ENCODE data around the gene TEKT2.

Gene TEKT2

DNA sequence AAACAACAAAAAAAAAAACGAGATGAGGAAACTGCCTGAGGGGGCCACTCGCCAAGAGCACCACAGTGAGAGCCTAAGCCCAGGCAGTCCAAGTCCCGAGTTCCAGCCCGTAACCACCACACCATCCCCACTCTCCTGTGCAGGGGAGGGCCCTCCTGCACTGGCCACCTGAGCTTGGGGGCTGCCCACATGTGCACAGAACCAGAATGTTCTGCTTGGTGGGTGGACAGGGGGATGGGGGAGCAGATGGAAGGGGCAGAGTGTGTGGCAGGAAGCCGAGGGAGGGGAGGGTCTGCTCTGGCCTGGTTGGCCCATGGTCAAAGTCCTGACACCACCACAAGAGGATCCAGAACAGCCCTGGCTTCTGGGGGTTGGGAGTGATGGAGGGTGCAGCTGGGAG, 22.4 kb downstream of the TEKT2 start:
- no peak for DNase-seq (ENCODE audit: low read depth)

GRCh38 chr1:36107394-36107793, 23.5 kb downstream of the TEKT2 start:
- DNase-seq (ENCODE audit: low read depth), result no peak

DNA sequence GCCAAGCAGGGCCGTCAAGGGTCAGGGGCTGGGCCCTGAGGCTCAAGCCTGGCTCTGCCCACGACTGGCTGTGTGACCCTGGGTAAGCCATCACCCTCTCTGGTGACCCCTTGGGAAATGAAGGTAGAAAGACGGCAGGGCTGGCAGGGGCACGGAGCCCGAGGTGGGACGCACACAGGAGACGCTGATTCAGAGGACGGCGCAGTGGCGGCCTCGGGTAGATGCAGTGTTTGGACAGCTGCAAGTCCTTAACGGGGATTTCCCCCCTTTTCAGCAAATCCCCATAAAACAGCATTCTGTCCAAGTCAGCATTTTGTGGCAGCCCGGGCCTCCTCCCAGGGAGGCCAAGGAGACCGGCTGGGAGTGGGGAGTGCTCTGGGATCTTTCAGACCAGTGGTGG, 24.4 kb downstream of the TEKT2 start:
- DNase-seq (ENCODE audit: low read depth), result no peak

- DNase-seq (ENCODE audit: low read depth), result no peak
Measured at GRCh38 chr1:36109041-36109679, 25.3 kb downstream of the TEKT2 start.

GRCh38 chr1:36111151-36111550, 27.3 kb downstream of the TEKT2 start:
- no peak for DNase-seq (ENCODE audit: low read depth)

- DNase-seq (ENCODE audit: low read depth), result no peak
Measured at GRCh38 chr1:36112823-36113222, 28.9 kb downstream of the TEKT2 start.

- DNase-seq (ENCODE audit: low read depth), result no peak
Measured at GRCh38 chr1:36114371-36114770, 30.5 kb downstream of the TEKT2 start.

DNA sequence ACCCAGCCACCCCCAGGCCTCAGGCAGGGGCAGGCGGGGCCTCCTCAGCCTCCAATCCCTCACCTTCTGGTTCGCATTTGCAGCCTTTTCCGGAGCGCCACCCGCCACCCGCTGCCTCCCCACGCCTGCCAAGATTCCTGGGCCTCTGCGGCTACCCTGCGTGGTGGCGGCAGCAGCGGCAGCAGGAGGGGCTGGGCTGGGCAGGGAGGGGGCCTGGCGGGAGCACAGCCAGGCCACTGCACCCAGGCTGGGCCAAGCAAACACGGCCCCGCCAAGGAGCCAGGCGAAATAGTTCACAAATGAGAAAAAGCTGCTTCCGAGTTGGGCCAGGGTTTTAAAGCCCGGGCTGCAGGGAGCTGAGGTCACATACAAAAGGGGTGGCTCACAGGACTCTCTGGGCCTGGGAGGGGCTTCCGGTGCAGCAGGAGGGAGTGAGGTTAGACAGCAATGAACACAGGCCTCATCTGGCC, 31.3 kb downstream of the TEKT2 start:
- DNase-seq (ENCODE audit: low read depth), result no peak

- no peak for DNase-seq (ENCODE audit: low read depth)
Measured at GRCh38 chr1:36115931-36116330, 32.0 kb downstream of the TEKT2 start.

DNA sequence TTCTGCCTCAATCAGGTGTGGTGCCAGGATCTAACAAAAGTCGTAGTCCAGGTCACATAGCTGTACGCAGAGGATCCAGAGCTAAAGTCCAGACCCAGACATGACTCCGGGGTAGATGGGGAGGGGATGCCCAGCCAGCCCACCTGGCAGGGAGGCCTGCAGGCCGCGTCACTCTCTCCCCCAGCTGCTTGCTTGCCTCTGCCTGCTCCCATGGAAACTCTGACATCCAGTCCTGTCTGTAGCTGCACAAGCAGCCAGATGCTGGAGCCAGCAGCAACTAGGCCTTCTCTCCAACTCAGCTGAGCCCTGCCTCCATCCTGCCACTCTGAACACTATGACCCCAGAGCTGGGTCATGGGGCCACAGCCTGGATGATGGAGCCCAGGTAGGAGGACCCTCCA, 33.0 kb downstream of the TEKT2 start:
- no peak for DNase-seq (ENCODE audit: low read depth)

DNA sequence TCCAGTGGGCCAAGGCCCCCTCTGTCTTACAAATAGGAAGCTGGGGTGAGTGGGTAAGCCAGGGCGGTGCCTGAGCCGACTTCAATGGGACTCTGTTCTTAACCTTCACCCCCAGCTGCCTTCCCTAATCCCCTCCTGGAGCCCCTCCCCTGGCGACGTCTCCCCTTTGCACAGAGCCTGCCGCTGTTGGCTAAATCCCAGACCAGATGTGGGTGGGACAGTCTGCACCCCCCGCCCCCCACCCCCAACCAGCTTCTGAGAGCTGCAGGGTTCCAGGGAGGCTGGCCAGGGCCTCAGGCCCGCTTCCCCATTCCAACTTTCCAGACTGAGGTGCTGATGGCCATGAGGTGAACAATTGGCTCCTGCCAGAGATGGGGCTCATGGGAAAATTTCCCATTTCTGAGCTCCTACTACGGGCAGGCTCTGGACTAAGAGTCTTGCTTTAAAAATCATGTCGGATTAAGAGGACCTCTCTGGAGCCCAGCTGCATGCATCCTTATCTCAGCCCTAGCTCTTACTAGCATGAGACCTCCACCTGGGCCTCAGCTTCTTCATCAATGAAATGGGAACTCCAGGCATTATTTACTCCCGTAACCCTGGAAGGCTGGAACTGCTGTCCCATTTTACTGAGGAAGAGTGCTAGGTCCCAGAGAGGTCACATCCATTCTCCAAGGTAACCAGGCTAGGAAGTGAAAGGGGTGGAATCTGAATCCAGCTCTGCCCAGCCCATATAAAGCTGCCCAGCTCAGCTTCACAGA, 34.7 kb downstream of the TEKT2 start:
- DNase-seq (ENCODE audit: low read depth), result no peak

DNA sequence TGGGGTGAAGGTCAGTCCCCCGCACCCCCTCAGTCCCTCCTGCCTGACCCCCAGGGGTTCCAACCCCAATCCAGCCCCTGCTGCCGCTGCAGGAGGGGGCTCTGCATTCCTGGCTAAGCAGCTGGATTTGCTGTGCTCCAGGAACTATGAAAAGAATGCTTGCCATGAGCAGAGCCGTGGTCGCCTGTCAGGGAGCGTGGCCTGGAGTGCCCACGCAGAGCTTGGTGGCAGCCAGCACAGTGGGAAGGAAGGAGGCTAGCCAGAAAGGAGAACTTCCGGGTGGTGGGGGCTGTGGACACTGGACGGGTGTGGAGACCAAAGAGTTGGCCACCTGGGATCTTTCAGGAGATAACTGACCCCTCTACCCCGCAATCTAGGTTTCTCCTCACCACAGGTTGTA, 35.6 kb downstream of the TEKT2 start:
- no peak for DNase-seq (ENCODE audit: low read depth)

- no peak for DNase-seq (ENCODE audit: low read depth)
Measured at GRCh38 chr1:36122062-36123030, 38.5 kb downstream of the TEKT2 start.

GRCh38 chr1:36123356-36123755, 39.5 kb downstream of the TEKT2 start:
- no peak for DNase-seq (ENCODE audit: low read depth)

GRCh38 chr1:36124404-36125128, 40.7 kb downstream of the TEKT2 start:
- DNase-seq (ENCODE audit: low read depth), result no peak

- DNase-seq (ENCODE audit: low read depth), result no peak
Measured at GRCh38 chr1:36125129-36125991, 41.5 kb downstream of the TEKT2 start, which contains the start of gene COL8A2. TSS of gene COL8A2 (minus strand) at chr1:36125222. CDS start at chr1:36100242, 24,980 bp downstream.

DNA sequence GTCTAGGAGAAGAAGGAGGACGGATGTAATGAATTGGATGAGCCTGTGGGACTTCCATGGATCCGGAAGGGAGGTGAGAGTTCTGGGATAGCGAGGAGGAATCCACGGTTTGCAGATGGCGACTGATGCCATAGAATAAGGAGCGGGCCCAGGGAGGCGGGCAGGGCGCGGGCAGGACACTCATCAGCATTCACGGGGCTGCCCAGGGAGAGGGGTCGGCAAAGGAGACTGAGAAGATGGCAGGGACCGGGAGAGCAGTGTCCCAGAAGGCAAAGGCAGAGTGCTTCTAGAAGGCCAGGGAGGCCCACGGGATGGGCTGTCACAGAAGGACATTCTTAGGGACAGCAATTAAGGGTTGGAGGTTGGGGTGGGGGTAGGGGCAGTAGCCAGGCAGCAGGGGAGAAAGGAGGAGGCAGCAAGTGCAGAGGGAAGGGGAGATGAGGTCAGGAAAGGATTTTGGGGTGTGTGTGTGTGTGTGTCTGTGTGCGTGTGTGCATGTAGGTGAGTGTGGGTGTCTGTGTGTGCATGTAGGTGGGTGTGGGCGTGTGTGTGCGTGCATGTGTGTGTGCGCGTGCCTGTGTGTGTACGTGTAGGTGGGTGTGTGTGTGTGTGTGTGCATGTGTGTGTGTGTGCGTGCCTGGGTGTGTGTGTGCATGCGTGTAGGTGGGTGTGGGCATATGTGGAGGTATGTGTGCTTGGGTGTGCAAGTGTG, 42.3 kb downstream of the TEKT2 start:
- no peak for DNase-seq (ENCODE audit: low read depth)

DNA sequence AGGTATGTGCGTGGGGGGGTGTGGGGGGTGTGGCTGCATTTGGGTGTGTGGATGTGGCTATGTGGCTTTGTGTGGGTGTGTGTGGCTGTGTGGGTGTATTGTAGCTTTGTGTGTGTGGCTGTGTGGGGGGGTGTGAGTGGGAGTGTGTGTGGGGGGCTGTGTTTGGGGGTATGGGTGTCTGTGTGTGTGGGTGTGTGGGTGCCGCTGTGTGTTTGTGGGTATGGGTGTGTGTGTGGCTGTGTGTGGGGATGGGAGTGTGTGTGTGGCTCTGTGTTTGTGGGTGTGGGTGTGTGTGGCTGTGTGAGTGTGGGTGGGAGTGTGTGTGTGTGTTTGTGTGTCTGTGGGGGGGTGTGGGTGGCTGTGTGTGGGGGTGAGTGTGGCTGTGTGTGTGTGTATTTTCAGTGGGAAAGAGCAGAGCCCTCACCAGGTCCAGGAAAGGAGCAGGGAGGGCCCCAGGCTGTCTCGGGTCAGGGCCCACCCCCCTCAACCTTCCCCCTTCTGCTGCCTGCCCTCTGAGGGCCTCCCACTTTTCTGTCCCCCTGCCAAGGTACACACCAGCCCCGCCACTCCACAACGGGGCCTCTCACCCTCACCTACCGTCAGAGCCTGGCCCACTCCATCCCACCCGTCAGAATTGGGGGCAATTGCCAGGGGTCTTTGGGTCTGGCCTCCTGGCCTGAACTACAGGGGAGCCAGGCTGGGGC, 43.1 kb downstream of the TEKT2 start:
- no peak for DNase-seq (ENCODE audit: low read depth)

DNA sequence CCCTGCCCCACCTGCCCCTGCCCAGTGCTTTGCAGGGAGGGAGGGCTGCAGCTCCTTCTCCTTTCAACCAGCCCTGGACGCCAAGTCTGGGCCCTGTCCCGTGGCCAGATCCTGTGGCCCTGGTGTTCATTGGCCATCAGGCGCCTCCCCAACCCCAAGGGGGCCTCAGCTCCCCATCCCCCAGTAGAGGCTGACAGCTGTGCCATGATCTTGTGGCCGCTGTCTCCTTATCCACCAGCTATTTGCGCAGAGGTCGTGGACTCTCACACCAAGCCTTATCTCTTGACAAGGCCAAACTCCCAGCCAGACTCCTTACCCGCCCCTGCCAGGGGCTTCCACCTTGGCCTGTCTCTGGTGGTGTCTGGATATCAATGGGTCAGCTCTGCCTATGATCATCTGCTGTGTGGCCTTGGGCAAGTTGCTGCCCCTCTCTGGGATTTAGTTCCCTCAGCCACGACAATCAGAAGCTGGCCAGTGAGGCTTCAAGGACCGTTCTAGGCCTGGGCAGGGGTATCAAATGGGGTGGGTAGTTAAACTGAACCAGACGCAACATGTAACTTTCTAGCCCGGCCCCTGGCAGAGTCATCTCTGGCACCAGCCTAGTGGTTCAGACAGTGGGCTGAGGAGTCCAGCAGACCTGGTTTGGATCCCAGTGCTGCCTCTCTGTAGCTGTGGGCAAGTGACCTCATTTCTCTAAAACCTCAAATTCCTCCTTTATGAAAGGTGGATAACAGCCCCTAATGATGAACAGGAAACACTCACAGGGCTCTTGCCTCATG, 44.4 kb downstream of the TEKT2 start:
- DNase-seq (ENCODE audit: low read depth), result no peak
